Mesodermal cell (in vitro differentiated cells): ENCODE data around the gene KRTAP12-4.
"Not testable (repeated sequence)": the region's sequence is repeated elsewhere in the genome, so short reads cannot be mapped to it uniquely, and the experiment has no call there.

Experiments
- H3K27ac ChIP-seq: 2 replicates; pipeline ENCODE4 v1.7.0; 2013; ENCODE audit warnings: mild to moderate bottlenecking, low read depth, low read length, moderate library complexity; ENCODE audit not compliant: severe bottlenecking
- H3K36me3 ChIP-seq: 2 replicates; pipeline ENCODE4 v1.7.1; 2013; ENCODE audit warnings: mild to moderate bottlenecking, low read length, moderate library complexity; ENCODE audit not compliant: control insufficient read depth, insufficient read depth
- H3K4me1 ChIP-seq: one replicate; pipeline ENCODE4 v1.7.1; 2013; ENCODE audit warnings: mild to moderate bottlenecking, low read length; ENCODE audit not compliant: insufficient read depth, control insufficient read depth, poor library complexity, severe bottlenecking
- H3K4me3 ChIP-seq: 2 replicates; pipeline ENCODE4 v1.7.0; 2013; ENCODE audit warnings: low read length, control low read depth, mild to moderate bottlenecking; ENCODE audit not compliant: insufficient read depth, poor library complexity, severe bottlenecking; ENCODE audit errors: extremely low read depth
- H3K9me3 ChIP-seq: 2 replicates; pipeline ENCODE4 v1.7.1; 2013; ENCODE audit warnings: mild to moderate bottlenecking, low read length, moderate library complexity; ENCODE audit not compliant: control insufficient read depth
- WGBS, 2 experiments: methylation state at CpG; one replicate each; pipeline ENCODE4 v1.1.5; 2013; ENCODE audit warnings: missing lambda C conversion rate in 2 of 2; ENCODE audit not compliant: insufficient coverage in 2 of 2; 5-methylcytosine and 5-hydroxymethylcytosine counted together

KRTAP12-4 gene

DNA sequence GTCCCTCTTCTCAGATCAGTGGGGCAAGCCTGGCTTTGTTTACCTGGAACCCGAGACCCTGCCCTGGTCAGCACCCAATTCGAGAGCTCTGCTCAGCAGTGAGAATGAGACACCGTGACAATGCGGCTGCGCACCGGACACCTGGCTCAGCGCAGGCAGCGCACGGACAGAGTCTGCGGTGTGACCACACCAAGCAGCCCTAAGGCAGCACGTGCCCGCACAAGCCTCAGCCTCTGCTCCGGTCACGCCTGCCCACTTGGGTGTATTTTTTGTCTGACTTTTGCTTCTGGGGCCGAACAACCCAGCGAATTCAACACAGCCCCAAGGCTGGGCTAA is 37.9 kb downstream of the KRTAP12-4 start:
- Histone ChIP-seq H3K9me3 (peaks cover 18% of the 10 kb centered on the region), H3K4me1 (no peaks in the 10 kb centered on the region), H3K4me3 (no peak overlapping the region), H3K27ac (no peak overlapping the region), H3K36me3 (no peaks in the 10 kb centered on the region)
- WGBS, 2 experiments: 85 to 89% methylated on average over 14 to 16 of the region's 16 CpGs

DNA sequence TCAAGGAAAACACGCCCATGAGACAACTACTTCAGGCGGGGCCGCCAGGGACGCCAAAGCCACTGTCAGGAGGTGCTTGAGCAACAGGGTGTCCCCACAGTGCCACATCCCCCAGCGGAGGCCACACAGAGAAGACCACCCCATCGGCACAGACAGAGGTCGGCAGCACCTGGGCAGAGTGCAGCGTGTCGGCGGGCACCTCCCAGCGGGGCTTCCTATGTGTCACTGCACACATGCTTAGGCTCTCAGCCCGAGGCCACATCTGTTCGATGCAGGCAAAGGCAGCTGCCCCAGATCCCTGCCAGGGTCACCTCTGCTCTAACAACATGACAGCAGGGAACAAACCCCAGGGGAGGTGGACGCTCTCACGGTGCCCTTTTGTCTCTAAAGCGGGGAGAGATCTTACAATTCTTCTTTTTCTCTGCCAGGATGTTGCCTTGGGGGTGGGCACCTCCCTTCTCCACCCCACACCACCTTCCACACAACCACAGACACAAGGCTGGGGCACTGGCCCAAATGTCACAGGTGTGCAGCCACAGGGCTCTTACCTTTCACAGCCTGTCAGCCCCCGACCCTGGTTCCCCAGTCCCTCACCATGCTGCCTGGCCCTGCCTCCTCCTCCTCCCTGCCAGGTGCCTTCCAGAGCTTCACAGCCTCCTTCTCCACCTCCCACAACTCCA is 38.4 kb downstream of the KRTAP12-4 start:
- no peak overlapping the region for H3K27ac ChIP-seq
- 81 to 92% methylated on average over 14 to 16 of the region's 17 CpGs for WGBS, 2 experiments
- H3K4me3 ChIP-seq: no peak overlapping the region
- H3K4me1 ChIP-seq: no peaks in the 10 kb centered on the region
- H3K36me3 ChIP-seq: no peaks in the 10 kb centered on the region
- H3K9me3 ChIP-seq: peaks cover 23% of the 10 kb centered on the region

DNA sequence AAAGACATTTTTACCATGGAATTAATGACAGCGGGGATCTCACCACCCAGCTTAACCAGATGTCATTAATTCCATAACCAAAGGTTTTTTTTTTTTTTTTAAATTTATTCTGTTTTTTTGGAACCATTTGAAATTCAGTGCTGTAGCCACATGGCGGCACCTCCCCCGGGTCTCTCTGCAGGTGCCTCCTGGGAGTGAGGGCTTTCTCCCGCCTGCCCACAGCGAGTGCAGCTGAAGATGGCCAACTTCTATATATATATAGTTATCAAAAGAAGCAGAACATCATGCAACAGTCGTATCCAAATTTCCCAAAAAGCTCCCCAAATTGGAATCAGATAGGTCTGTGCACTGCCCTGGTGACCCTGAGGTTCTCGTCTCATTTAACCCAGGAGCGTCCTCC is 39.0 kb downstream of the KRTAP12-4 start:
- Histone ChIP-seq H3K27ac (no peak overlapping the region), H3K4me3 (no peak overlapping the region), H3K36me3 (no peaks in the 10 kb centered on the region), H3K4me1 (no peaks in the 10 kb centered on the region), H3K9me3 (peaks cover 24% of the 10 kb centered on the region)
- WGBS, 2 experiments: 93 to 94% methylated on average over 2 to 3 of the region's 8 CpGs

DNA sequence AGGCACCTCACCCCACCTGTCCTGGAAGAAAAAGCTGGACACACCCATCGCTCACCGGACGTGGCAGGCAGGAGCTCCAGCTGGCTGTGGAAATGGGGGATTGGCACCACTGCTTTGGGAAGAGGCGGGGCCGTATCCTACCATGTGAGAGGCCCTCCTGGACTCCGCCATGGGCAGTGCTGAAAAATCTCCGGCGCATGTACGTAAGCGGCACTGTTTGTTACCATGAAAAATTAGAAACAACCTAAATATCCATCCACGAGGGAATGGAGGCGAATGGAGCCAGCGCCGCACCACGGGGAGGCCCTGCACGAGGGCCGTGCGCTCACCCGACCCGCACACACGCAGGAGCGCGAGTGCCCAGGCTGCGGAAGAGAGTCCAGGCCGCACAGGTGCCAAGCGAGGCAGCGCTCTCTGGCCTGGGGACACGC is 39.5 kb downstream of the KRTAP12-4 start:
- no peak overlapping the region for H3K27ac ChIP-seq
- WGBS, 2 experiments: 94 to 95% methylated on average over 24 to 28 of the region's 28 CpGs
- H3K4me1 ChIP-seq: no peaks in the 10 kb centered on the region
- H3K9me3 ChIP-seq: peaks cover 25% of the 10 kb centered on the region
- no peak overlapping the region for H3K4me3 ChIP-seq
- H3K36me3 ChIP-seq: no peaks in the 10 kb centered on the region

DNA sequence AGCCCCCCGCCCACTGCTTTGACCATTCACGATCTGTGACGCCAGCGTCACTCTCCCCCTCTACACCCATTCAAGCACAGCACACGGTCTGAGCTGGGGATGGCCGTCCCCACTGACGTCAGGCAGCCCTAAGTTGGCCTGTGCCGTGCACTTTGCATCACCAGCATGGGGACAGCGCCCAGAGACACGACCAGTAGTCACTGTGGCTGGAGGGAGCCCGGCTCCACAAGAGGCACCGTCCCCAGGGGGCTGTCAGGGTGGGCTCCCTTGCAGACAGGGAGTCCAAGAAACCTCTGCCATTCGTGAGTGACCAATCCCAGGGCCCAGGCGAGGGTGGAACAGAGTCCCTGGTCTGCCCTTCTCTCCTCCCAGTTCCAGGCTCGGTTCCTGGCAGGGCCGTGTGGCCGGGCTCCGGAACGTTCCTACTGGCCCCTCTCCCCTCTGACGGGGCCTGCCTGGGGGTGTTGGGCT is 40.3 kb downstream of the KRTAP12-4 start:
- no peak overlapping the region for H3K27ac ChIP-seq
- H3K4me1 ChIP-seq: no peaks in the 10 kb centered on the region
- H3K4me3 ChIP-seq: no peak overlapping the region
- H3K9me3 ChIP-seq: peaks cover 20% of the 10 kb centered on the region
- 91 to 92% methylated on average over 9 to 14 of the region's 20 CpGs for WGBS, 2 experiments
- no peaks in the 10 kb centered on the region for H3K36me3 ChIP-seq

DNA sequence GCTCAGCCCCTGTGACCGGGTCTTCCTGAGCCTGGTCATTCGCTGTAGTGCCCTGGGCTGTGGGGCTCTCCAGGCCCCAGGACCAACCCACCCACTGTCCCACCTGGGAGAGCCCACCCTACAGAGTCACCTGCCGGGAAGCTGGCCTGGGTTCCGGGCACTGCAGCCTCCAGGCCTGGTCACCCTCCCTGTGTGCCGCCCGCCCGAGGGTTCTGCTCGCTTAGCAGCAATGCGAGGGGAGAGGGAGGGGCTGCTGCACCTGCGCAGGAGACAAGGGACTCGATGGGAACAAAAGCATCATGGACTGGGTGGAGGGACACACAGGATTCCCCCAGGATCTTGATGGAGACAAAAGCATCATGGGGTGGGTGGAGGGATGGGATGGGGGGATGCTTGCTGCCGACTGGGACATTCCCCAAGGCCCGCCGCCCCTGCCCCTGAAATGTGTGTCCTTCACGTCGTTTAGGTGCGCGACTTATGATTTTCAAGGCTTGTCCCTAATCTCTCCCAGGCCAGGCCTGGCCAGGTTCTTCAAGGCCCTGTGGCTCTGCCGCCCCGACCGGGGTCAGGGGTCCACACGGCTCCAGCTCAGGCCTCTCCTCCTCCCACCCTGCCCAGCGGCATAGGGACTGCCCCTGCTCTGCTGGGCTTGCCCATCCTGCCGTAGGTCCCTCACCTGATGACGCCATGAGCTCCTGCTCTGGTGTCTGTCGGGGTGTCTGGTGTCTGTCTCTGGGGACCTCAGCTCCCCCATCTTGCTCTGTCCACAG is 40.9 kb downstream of the KRTAP12-4 start:
- 89 to 93% methylated on average over 21 to 22 of the region's 26 CpGs for WGBS, 2 experiments
- peaks cover 24% of the 10 kb centered on the region for H3K9me3 ChIP-seq
- H3K4me3 ChIP-seq: no peak overlapping the region
- no peak overlapping the region for H3K27ac ChIP-seq
- H3K4me1 ChIP-seq: no peaks in the 10 kb centered on the region
- H3K36me3 ChIP-seq: no peaks in the 10 kb centered on the region

DNA sequence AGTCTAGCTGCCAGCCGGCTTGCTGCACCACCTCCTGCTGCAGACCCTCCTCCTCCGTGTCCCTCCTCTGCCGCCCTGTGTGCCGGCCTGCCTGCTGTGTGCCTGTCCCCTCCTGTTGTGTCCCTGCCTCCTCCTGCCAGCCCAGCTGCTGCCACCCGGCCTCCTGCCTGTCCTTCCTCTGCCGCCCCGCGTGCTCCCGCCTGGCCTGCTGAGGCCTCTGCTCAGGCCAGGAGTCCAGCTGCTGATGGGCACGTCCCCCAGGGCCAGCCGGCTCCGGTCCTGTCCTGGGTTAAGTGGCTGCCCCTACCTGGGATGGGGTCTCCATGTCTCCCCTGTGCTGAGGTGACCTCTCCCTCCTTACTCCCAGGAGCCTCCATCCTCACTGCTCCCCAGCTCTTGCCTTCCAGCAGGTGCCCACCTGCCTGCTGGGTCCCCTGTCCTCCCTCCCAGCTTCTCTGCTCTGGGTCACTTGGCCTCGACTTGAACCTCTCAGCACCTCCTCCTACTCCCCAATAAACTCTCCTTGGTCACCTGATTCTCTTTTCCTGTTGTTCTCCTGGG is 41.7 kb downstream of the KRTAP12-4 start:
- H3K36me3 ChIP-seq: no peaks in the 10 kb centered on the region
- peaks cover 24% of the 10 kb centered on the region for H3K9me3 ChIP-seq
- 88 to 93% methylated on average over 7 to 13 of the region's 13 CpGs for WGBS, 2 experiments
- no peak overlapping the region for H3K4me3 ChIP-seq
- no peak overlapping the region for H3K27ac ChIP-seq
- no peaks in the 10 kb centered on the region for H3K4me1 ChIP-seq

DNA sequence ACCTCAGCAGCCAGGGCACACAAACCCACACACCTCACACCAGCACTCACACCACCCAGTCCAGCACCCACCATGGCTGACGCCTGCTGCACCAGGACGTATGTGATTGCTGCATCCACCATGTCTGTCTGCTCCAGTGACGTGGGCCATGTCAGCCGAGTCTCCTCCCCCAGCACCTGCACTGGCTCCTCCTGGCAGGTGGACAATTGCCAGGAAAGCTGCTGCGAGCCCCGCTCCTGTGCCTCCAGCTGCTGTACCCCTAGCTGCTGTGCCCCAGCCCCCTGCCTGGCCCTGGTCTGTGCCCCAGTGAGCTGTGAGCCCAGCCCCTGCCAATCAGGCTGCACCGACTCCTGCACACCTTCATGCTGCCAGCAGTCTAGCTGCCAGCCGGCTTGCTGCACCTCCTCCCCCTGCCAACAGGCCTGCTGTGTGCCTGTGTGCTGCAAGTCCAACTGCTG is 42.4 kb downstream of the KRTAP12-4 start, which contains the start of gene KRTAP10-8:
TSS of gene KRTAP10-8 (plus strand) at position 51 of the 458 bp plus-strand sequence. CDS start at position 73, 22 bp downstream.
- Histone ChIP-seq H3K36me3 (no peaks in the 10 kb centered on the region), H3K4me1 (no peaks in the 10 kb centered on the region), H3K9me3 (peaks cover 24% of the 10 kb centered on the region), H3K4me3 (no peak within 1 kb of the TSS), H3K27ac (no peak within 1 kb of the TSS)
- WGBS, 2 experiments: 82 to 98% methylated on average over 7 of the region's 8 CpGs

DNA sequence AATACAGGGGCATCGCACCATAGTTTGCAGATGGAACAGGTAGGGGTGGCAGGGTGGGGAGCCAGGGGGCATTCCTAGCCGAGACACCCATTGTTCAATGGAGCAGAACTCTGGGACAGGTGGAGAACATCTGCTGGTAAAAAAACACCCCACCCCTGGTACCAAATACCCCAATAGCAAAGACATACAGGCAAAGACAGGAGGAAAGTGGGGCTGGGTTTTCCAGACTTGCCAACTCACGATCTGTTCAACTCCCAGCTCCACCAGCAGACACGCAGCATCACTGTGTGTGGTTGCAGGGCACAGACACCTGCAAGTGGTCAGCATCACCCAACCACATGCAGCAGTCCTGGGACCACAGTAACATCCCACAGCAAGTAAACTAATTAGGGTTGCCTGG is 42.9 kb downstream of the KRTAP12-4 start:
- 94 to 96% methylated on average over 3 to 4 of the region's 4 CpGs for WGBS, 2 experiments
- H3K4me1 ChIP-seq: no peaks in the 10 kb centered on the region
- H3K4me3 ChIP-seq: no peak overlapping the region
- no peak overlapping the region for H3K27ac ChIP-seq
- no peaks in the 10 kb centered on the region for H3K36me3 ChIP-seq
- H3K9me3 ChIP-seq: peaks cover 24% of the 10 kb centered on the region

DNA sequence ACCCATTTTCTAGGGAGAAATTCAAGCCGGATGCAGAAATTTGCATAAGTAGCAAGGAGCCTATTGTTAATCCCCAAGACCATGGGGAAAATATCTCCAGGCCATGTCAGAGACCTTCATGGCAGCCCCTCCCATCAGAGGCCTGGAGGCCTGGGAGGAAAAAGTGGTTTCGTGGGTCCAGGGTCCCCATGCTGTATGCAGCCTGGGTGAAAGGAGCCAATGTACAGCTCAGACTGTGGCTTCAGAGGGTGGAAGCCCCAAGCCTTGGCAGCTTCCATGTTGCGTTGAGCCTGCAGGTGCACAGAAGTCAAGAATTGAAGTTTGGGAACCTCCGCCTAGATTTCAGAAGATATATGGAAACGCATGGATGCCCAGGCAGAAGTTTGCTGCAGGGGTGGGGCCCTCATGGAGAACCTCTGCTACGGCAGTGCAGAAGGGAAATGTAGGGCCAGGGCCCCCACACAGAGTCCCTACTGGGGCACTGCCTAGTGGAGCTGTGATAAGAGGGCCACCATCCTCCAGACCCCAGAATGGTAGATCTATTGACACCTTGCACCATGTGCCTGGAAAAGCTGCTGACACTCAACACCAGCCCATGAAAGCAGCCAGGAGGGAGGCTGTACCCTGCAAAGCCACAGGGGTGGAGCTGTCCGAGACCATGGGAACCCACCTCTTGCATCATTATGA is 44.2 kb downstream of the KRTAP12-4 start:
- H3K9me3 ChIP-seq: peaks cover 24% of the 10 kb centered on the region
- H3K27ac ChIP-seq, H3K4me3 ChIP-seq, H3K4me1 ChIP-seq, H3K36me3 ChIP-seq: not testable (repeated sequence)
- 80 to 89% methylated on average over 7 of the region's 7 CpGs for WGBS, 2 experiments
